MM.1S (cell line): Measurements from ENCODE around the gene CACNB4.

Source experiments
- DNase-seq: peaks from one replicate; pipeline ENCODE4 v3.0.0-alpha.2; 2015
- H2AFZ ChIP-seq: fragments of 300-600 bp; sonication (generic); 2 replicates; pipeline ENCODE4 v1.6.0; 2016; ENCODE audit warnings: antibody characterized with exemption, low read length
- H3F3A ChIP-seq: fragments of 300-600 bp; sonication (generic); 2 replicates; pipeline ENCODE4 v1.6.1; 2016; ENCODE audit warnings: mild to moderate bottlenecking, antibody characterized with exemption, low read length, moderate library complexity, mixed read lengths; ENCODE audit not compliant: insufficient read depth
- H3K27ac ChIP-seq: fragments of 300-600 bp; sonication (generic); 2 replicates; pipeline ENCODE4 v1.5.1; 2016; ENCODE audit warnings: mild to moderate bottlenecking, low read length
- H3K27me3 ChIP-seq: fragments of 300-600 bp; sonication (generic); replicated peaks from 2 replicates; pipeline ENCODE4 v1.6.0; 2016; ENCODE audit warnings: low read length; ENCODE audit not compliant: insufficient read depth
- H3K36me3 ChIP-seq: fragments of 300-600 bp; sonication (generic); replicated peaks from 2 replicates; pipeline ENCODE4 v1.6.1; 2016; ENCODE audit warnings: mild to moderate bottlenecking, low read length, mixed read lengths; ENCODE audit not compliant: insufficient read depth
- H3K4me1 ChIP-seq: fragments of 300-600 bp; sonication (generic); 2 replicates; pipeline ENCODE4 v1.6.1; 2016; ENCODE audit warnings: low read length, mixed read lengths
- H3K4me2 ChIP-seq: fragments of 300-600 bp; sonication (generic); 2 replicates; pipeline ENCODE4 v1.6.0; 2016; ENCODE audit warnings: low read depth, low read length
- H3K4me3 ChIP-seq: fragments of 300-600 bp; sonication (generic); 2 replicates; pipeline ENCODE4 v1.5.1; 2016; ENCODE audit warnings: low read length, mixed read lengths
- H3K79me2 ChIP-seq: fragments of 300-600 bp; sonication (generic); 2 replicates; pipeline ENCODE4 v1.6.1; 2016; ENCODE audit warnings: mixed run types, low read length, mixed read lengths
- H3K9ac ChIP-seq: fragments of 300-600 bp; sonication (generic); 2 replicates; pipeline ENCODE4 v1.6.1; 2016; ENCODE audit warnings: low read length, mixed read lengths
- H3K9me2 ChIP-seq: fragments of 300-600 bp; sonication (generic); replicated peaks from 2 replicates; pipeline ENCODE4 v1.6.1; 2016; ENCODE audit warnings: mild to moderate bottlenecking, low read length, mixed read lengths; ENCODE audit not compliant: insufficient read depth
- H3K9me3 ChIP-seq: fragments of 300-600 bp; sonication (generic); replicated peaks from 2 replicates; pipeline ENCODE4 v1.6.1; 2016; ENCODE audit warnings: mild to moderate bottlenecking, low read length, mixed read lengths; ENCODE audit not compliant: insufficient read depth
- H4K20me1 ChIP-seq: fragments of 300-600 bp; sonication (generic); 2 replicates; pipeline ENCODE4 v1.6.1; 2016; ENCODE audit warnings: mild to moderate bottlenecking, low read length, moderate library complexity, mixed read lengths; ENCODE audit not compliant: insufficient read depth
- CTCF ChIP-seq: fragments of 300-600 bp; sonication (generic); IDR thresholded peaks from 2 replicates; pipeline ENCODE4 v1.5.1; 2016; ENCODE audit warnings: antibody characterized with exemption, low read length, mixed read lengths
- EZH2 ChIP-seq: fragments of 300-600 bp; sonication (generic); optimal IDR thresholded peaks from 2 replicates; pipeline ENCODE3; 2017; ENCODE audit warnings: low read depth, mild to moderate bottlenecking, antibody characterized with exemption, low read length, mixed read lengths
- EZH2phosphoT487 ChIP-seq: fragments of 300-600 bp; sonication (generic); IDR thresholded peaks from 2 replicates; pipeline ENCODE4 v1.6.1; 2018; ENCODE audit warnings: antibody characterized with exemption, low read length

The CACNB4 gene

GRCh38 chr2:151792589-151792988 lies 306.3 kb downstream of the CACNB4 start:
- no peaks in the 10 kb centered on the region for H3K4me1 ChIP-seq
- no peaks in the 10 kb centered on the region for H3F3A ChIP-seq
- H3K4me3 ChIP-seq: no peak overlapping the region
- no peaks in the 10 kb centered on the region for H3K9me2 ChIP-seq
- H3K36me3 ChIP-seq: no peaks in the 10 kb centered on the region
- TF ChIP-seq CTCF: no peak
- no peak for TF ChIP-seq EZH2
- no peak for TF ChIP-seq EZH2phosphoT487
- no peak overlapping the region for H3K9ac ChIP-seq
- no peak overlapping the region for H3K27ac ChIP-seq
- H3K9me3 ChIP-seq: no peaks in the 10 kb centered on the region
- no peak for DNase-seq
- no peaks in the 10 kb centered on the region for H3K27me3 ChIP-seq
- H3K79me2 ChIP-seq: no peaks in the 10 kb centered on the region
- no peak overlapping the region for H3K4me2 ChIP-seq
- H2AFZ ChIP-seq: no peak overlapping the region
- H4K20me1 ChIP-seq: no peaks in the 10 kb centered on the region

DNA sequence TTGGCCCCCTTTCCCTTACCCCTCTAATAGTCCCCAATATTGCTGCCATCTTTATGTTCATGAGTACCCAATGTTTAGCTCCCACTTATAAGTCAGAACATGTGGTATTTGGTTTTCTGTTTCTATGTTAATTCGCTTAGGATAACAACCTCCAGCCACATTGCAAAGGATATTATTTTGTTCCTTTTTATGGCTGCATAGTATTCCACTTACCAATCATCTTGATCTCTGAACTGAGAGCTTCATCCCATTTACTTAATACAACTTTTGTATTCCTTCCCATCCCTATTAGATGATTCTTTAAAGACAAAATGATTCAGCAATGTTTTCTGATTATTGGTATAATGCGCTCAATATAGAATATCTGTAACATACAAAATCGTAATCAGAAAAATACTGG lies 307.3 kb downstream of the CACNB4 start:
- H3K4me2 ChIP-seq: no peak overlapping the region
- TF ChIP-seq EZH2 (no peak), EZH2phosphoT487 (no peak), CTCF (no peak)
- no peaks in the 10 kb centered on the region for H3K4me1 ChIP-seq
- no peak overlapping the region for H2AFZ ChIP-seq
- H3K4me3 ChIP-seq: no peak overlapping the region
- H3K9me3 ChIP-seq: no peaks in the 10 kb centered on the region
- H3F3A ChIP-seq: no peaks in the 10 kb centered on the region
- H3K27me3 ChIP-seq: no peaks in the 10 kb centered on the region
- no peak overlapping the region for H3K27ac ChIP-seq
- H4K20me1 ChIP-seq: no peaks in the 10 kb centered on the region
- DNase-seq: no peak
- H3K79me2 ChIP-seq: no peaks in the 10 kb centered on the region
- H3K36me3 ChIP-seq: no peaks in the 10 kb centered on the region
- no peaks in the 10 kb centered on the region for H3K9me2 ChIP-seq
- H3K9ac ChIP-seq: no peak overlapping the region

DNA sequence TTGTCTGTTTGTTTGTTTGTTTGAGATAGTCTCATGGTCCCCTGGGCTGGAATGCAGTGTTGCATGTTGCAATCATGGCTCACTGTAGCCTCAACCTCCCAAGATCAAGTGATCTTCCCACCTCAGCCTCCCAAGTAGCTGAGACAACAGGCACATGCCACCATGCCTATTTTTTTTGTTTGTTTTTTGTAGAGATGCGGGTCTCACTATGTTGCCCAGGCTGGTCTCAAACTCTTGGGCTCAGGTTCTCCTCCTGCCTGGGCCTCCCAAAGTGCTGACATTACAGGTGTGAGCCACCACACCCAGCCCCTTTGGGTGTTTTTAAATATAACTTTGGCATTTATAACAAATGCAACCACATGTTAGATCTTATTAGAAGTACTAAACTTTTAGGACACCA lies 308.2 kb downstream of the CACNB4 start:
- Histone ChIP-seq H3K79me2 (no peaks in the 10 kb centered on the region), H3K9ac (no peak overlapping the region), H3K36me3 (no peaks in the 10 kb centered on the region), H3K4me1 (no peaks in the 10 kb centered on the region), H3K4me3 (no peak overlapping the region), H3K9me3 (no peaks in the 10 kb centered on the region), H3F3A (no peaks in the 10 kb centered on the region), H3K27me3 (no peaks in the 10 kb centered on the region), H3K4me2 (no peak overlapping the region), H3K27ac (no peak overlapping the region), H4K20me1 (no peaks in the 10 kb centered on the region), H3K9me2 (no peaks in the 10 kb centered on the region), H2AFZ (no peak overlapping the region)
- DNase-seq: no peak
- no peak for TF ChIP-seq CTCF
